Vagina (tissue), 2 donors: Measurements from ENCODE around the gene PRKG2.

Experiments
- CTCF ChIP-seq, 3 experiments: fragments of 450-650 bp in 2 of 3; fragments of 200-600 bp in 1 of 3; sonication (generic) in 1 of 3; IDR thresholded peaks; one replicate each; pipeline ENCODE4 v1.5.1; 2017 to 2019; ENCODE audit warnings: antibody characterized with exemption in 3 of 3, mild to moderate bottlenecking in 2 of 3, moderate library complexity in 2 of 3
- POLR2A ChIP-seq, 2 donors: fragments of 450-650 bp; IDR thresholded peaks; one replicate each; pipeline ENCODE4 v1.6.1; 2017; ENCODE audit warnings: antibody characterized with exemption in 2 of 2, mild to moderate bottlenecking in 2 of 2, moderate library complexity in 2 of 2

- TF ChIP-seq CTCF (IDR thresholded peaks at IDR 0.05) (no peak), POLR2A (IDR thresholded peaks at IDR 0.05) (no peak)
Measured at GRCh38 chr4:81061344-81061730, 153.7 kb downstream of the PRKG2 start.
